Fibroblast of pulmonary artery (primary cell): ENCODE measurements around the gene AFTPH.

Experiments used
- DNase-seq: peaks from one replicate; pipeline ENCODE4 v3.0.0-alpha.2; 2010; ENCODE audit warnings: low read depth
- H3K4me3 ChIP-seq: replicated peaks from 2 replicates; pipeline ENCODE4 v1.5.1; 2011; ENCODE audit warnings: low read depth, mild to moderate bottlenecking, control low read depth, low read length, moderate library complexity
- TF ChIP-seq, protein P1 (sequence below): IDR thresholded peaks from 2 replicates; pipeline ENCODE4 v1.5.1; 2011; ENCODE audit warnings: mild to moderate bottlenecking, control low read depth, low read length, inconsistent platforms; ENCODE audit errors: missing control alignments

The AFTPH gene

GRCh38 chr2:64624108-64624610 is 100.0 kb downstream of the AFTPH start:
- H3K4me3 ChIP-seq, result no peak overlapping the region
- TF ChIP-seq, protein P1, sequence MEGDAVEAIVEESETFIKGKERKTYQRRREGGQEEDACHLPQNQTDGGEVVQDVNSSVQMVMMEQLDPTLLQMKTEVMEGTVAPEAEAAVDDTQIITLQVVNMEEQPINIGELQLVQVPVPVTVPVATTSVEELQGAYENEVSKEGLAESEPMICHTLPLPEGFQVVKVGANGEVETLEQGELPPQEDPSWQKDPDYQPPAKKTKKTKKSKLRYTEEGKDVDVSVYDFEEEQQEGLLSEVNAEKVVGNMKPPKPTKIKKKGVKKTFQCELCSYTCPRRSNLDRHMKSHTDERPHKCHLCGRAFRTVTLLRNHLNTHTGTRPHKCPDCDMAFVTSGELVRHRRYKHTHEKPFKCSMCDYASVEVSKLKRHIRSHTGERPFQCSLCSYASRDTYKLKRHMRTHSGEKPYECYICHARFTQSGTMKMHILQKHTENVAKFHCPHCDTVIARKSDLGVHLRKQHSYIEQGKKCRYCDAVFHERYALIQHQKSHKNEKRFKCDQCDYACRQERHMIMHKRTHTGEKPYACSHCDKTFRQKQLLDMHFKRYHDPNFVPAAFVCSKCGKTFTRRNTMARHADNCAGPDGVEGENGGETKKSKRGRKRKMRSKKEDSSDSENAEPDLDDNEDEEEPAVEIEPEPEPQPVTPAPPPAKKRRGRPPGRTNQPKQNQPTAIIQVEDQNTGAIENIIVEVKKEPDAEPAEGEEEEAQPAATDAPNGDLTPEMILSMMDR, result no peak
- no peak for DNase-seq

DNA sequence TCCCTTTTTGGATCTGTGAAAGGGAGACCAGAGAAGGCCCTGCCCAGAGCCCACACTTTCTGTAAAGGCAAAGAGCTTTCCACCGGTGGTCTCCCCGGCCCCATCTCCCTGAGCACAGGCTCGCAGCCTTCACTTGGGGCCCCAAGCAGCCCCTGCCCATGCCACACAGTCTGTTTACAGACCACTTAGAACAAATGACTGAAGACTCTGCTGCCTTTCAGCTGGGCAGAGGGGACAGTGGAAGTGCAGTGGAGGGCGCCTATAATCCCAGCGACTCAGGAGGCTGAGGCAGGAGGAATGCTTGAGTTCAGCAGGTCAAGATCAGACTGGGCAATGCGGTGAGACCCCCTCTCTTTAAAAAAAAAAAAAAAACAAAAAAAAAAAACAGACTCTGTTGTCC is 100.7 kb downstream of the AFTPH start:
- DNase-seq, result no peak
- H3K4me3 ChIP-seq, result no peak overlapping the region
- TF ChIP-seq, protein P1, result no peak

DNA sequence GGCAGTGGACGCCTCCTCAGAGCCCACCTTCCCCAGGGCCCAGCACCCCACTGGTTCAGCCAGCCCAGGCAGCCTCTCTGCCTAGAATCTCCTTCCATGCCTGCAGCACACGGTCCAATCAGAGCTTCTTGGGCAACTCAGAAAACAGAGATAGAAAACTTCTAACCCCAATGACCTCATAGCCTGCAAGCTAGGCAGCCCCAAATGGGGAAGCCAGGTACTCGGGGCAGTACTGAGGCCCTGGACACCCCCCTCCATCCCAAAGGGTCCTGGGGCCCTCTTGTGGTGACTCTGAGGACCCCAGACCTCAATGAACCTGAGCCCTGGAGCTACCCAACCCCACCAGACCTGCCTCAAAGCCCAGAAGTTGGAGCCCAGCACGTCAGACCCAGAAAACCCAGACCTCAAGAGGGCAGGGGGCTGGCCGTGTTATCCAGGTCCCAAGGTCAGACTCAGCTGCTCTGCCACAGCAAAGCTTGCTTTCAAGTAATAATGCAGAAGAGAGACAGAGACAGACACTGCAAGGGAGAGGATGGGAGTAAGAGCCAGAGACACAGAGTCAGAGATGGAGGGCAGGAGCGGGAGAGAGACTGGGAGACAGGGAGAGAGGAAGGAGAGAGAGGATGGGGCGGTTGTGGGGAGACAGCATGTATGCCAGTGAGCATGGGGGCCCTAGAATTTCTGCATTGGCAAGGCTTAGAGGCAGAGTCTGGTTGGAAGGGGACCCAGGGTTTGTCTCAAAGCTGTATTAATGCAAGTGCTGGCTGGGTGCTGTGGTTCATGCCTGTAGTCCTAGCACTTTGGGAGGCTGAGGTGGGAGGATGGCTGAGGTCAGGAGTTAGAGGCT is 101.4 kb downstream of the AFTPH start:
- TF ChIP-seq, protein P1, result no peak
- no peak overlapping the region for H3K4me3 ChIP-seq
- no peak for DNase-seq

DNA sequence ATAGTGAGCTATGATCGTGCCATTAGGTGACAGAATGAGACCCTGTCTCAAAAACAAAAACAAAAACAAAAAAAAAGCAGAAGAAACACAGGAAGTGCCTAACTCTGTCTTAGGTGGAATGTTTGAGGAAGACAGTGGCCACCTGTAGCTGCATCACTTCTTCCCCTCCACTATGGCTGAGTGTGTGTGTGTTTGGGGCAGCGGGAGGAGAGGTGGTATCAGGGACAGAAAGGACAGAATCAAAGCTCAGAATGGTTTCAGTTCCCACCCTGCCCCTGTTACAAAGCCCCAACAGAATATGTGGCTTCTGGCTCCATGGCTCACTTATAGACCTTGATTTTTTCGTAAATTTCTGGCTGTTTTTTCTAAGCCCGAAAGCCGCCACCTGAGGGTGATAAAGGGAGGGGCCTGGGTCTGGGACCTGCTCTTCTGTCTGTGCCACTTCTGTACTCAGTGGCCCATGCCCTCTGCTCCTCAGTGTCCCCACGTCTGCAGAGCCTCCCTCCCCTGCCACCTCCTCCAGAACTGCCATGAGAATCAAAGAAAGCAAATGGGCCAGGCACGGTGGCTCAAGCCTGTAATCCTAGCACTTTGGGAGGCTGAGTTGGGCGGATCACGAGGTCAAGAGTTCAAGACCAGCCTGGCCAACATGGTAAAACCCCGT is 102.2 kb downstream of the AFTPH start:
- TF ChIP-seq, protein P1, result no peak
- no peak for DNase-seq
- no peak overlapping the region for H3K4me3 ChIP-seq

DNA sequence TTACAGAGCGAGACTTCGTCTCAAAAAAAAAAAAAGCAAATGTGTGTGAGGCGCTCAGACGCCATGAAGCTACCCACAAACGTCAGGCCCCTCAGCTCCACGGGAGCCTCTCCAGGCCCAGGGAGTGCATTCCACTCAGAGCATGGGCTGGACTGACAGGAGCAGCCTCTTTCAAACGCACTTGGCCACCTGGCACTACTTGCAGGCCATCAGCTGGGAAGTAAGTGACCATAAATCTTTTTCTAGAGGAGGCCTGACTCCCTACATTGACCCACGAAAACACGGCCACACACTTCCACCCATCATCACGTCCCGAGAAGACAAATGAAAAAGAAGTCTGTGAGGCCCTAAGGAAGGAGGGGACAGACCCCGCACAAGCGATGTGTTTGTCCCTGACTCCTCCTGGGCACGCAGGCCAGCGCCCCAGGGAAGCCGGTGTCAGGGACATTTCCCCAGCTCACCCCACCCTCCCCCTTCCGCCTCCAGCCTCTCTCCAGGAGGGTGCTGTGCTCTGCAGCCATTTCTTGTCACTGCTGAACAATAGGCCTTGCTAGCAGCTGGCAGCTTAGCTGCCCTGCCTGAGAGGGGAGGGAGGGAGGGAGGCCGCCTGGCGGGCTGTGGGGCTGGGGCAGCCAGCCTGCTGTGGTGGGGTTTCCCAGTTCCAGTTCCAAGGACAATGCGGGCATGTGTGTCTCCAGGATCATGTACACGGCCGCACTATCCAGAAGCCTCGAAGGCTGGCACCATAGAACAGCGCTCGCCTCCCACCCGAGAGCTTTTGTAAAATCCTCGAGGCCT is 103.0 kb downstream of the AFTPH start:
- TF ChIP-seq, protein P1, result no peak
- H3K4me3 ChIP-seq, result no peak overlapping the region
- DNase-seq, result no peak

DNA sequence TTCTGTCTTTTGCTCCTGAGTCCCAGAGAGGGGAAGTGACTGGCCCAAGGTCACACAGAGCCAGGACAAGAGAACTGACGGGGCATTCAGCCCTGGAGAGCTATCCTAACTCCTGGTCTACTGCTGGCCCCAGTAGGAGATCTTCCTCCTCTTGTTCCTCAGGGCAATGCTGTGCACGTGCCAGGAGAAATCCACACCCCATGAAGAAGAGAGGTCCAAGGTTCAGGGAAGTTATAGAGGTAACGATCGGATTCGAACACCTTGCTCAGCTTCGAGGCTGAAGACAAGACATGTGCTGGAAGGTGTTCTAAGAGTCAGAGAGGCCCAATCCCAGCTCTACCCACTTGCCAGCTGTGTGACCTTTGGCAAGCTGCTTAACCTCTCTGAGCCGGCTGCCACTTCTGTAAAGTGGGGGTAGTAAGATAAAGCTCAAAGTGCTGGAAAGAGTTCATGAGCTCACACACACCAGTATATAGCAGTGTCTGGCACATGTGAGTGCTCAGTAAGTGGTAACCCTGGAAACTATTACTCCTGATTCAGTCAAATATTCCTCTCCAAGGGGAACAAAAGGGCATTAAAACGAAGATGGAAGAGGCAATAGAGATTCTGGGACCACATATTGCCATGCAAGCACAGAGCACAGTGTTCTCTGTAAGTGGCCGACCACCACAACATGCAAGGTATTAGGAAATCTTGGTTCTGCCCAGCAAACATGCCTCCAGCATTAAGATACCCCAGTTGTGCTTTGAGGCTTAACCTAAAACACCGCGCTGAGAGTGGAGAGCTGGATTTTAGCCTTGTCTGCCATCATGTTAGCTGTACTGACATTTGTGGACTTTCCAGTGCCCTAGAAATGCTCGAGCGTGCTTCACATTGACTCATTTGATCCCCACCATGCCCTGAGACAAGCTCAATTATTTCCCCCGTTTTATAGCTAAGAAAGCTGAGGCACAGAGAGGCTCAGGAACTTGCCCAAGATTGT is 104.0 kb downstream of the AFTPH start:
- H3K4me3 ChIP-seq, result no peak overlapping the region
- TF ChIP-seq, protein P1, result no peak
- no peak for DNase-seq
